Putamen (tissue), 1 donor: ENCODE results near the gene RBP5.

Experiments used
- DNase-seq: peaks from one replicate; pipeline ENCODE4 v3.0.0-alpha.2; 2016; ENCODE audit warnings: low spot score

The RBP5 gene

GRCh38 chr12:7073946-7074345, 54.7 kb downstream of the RBP5 start:
- DNase-seq = no peak
